GM12878 (cell line): Measurements from ENCODE around the gene KDF1. TPM values are rescaled to one million over a fixed set of nuclear protein-coding genes. Genes with fewer than 3 reads are reported as not detected.
A peak's percentile ranks its signal among the peaks of the same experiment; 100 is the strongest.

Experiments
- ATAC-seq: fragments of 200-7000 bp; cut with Tn5 transposase; 3 replicates; pipeline ENCODE4 v1.9.1; 2020; ENCODE audit warnings: mild to moderate bottlenecking, moderate library complexity
- BruUV-seq: library from RNA; stranded (reverse); fragments of 400-500 nt; replicated peaks from 2 replicates; lab custom pipeline; 2021; lab: Mats Ljungman, UMichigan
- CTCF ChIA-PET: fragments of 300-600 bp; sonication (Branson Sonifier 250); formaldehyde crosslinking; extraction: SDS; loops from one replicate; lab custom pipeline; 2021; ENCODE audit warnings: inconsistent platforms; lab: Yijun Ruan, JAX
- POLR2A ChIA-PET: fragments of 350-600 bp; formaldehyde crosslinking; extraction: SDS; loops from one replicate; lab custom pipeline; 2021; ENCODE audit warnings: inconsistent platforms; lab: Charles Lee
- RAD21 ChIA-PET: fragments of 300-600 bp; sonication (Branson Sonifier 250); formaldehyde crosslinking; loops from one replicate; lab custom pipeline; 2023; ENCODE audit warnings: antibody characterized with exemption; ENCODE audit not compliant: unreplicated experiment; lab: Charles Lee
- SMC1A ChIA-PET: fragments of 300-600 bp; sonication (Branson Sonifier 250); formaldehyde crosslinking; loops from one replicate; lab custom pipeline; 2023; ENCODE audit not compliant: unreplicated experiment, uncharacterized antibody; lab: Charles Lee
- DNase-seq: peaks from one replicate; pipeline ENCODE4 v3.0.0-alpha.2; 2011; ENCODE audit warnings: low read depth, low spot score
- FAIRE-seq: peaks from 3 replicates; lab custom pipeline; 2011; peaks lifted over from hg19 to GRCh38; lab: Jason Lieb, UNC
- H2AFZ ChIP-seq: 2 replicates; pipeline ENCODE4 v1.6.0; 2011; ENCODE audit warnings: low read depth, low read length, control low read depth; ENCODE audit not compliant: control insufficient read depth
- H3K27ac ChIP-seq: 2 replicates; pipeline ENCODE4 v1.5.1; 2011; ENCODE audit warnings: control low read depth; ENCODE audit not compliant: control insufficient read depth, insufficient read depth
- H3K27me3 ChIP-seq, 2 experiments: replicated peaks in 1 of 2; 2 replicates each; pipeline versions ENCODE4 v1.6.0 to v1.6.1; 2011; ENCODE audit warnings: low read length in 1 of 2; ENCODE audit not compliant: control insufficient read depth in 2 of 2, insufficient read depth in 2 of 2
- H3K36me3 ChIP-seq, 2 experiments: 2 replicates each; pipeline ENCODE4 v1.5.1; 2011; ENCODE audit warnings: low read length in 1 of 2; ENCODE audit not compliant: control insufficient read depth in 2 of 2, insufficient read depth in 2 of 2
- H3K4me1 ChIP-seq: 2 replicates; pipeline ENCODE4 v1.6.1; 2011; ENCODE audit warnings: mild to moderate bottlenecking, low read length, moderate library complexity, mixed read lengths; ENCODE audit not compliant: control insufficient read depth, insufficient read depth
- H3K4me2 ChIP-seq: 2 replicates; pipeline ENCODE4 v1.6.0; 2011; ENCODE audit warnings: control low read depth; ENCODE audit not compliant: control insufficient read depth, insufficient read depth
- H3K4me3 ChIP-seq: fragments of 200-600 bp; sonication (generic); 2 replicates; pipeline ENCODE4 v1.5.1; 2016
- H3K79me2 ChIP-seq: 2 replicates; pipeline ENCODE4 v1.6.0; 2011; ENCODE audit warnings: low read length; ENCODE audit not compliant: control insufficient read depth, insufficient read depth
- H3K9ac ChIP-seq: 2 replicates; pipeline ENCODE4 v1.8.0; 2011; ENCODE audit warnings: low read length, control low read depth, mixed read lengths; ENCODE audit not compliant: control insufficient read depth, insufficient read depth
- H3K9me3 ChIP-seq: replicated peaks from 3 replicates; pipeline ENCODE4 v1.5.1; 2011; ENCODE audit warnings: mild to moderate bottlenecking, low read length; ENCODE audit not compliant: control insufficient read depth, insufficient read depth
- H4K20me1 ChIP-seq: 2 replicates; pipeline ENCODE4 v1.6.0; 2011; ENCODE audit not compliant: control insufficient read depth, insufficient read depth
- BMI1 ChIP-seq: fragments of 450-650 bp; IDR thresholded peaks from 2 replicates; pipeline ENCODE4 v1.6.1; 2016; ENCODE audit warnings: mild to moderate bottlenecking, moderate library complexity, borderline replicate concordance
- CHD4 ChIP-seq: fragments of 200-600 bp; sonication (generic); IDR thresholded peaks from 2 replicates; pipeline ENCODE4 v1.6.1; 2016; ENCODE audit warnings: mild to moderate bottlenecking
- E2F8 ChIP-seq: fragments of 450-650 bp; IDR thresholded peaks from 2 replicates; pipeline ENCODE4 v1.6.1; 2018; ENCODE audit warnings: mild to moderate bottlenecking, low read depth, moderate library complexity; ENCODE audit not compliant: partially characterized antibody
- JUNB ChIP-seq: IDR thresholded peaks from 2 replicates; pipeline ENCODE4 v1.6.1; 2016; ENCODE audit warnings: antibody characterized with exemption, mild to moderate bottlenecking
- MTA2 ChIP-seq: fragments of 450-650 bp; IDR thresholded peaks from 2 replicates; pipeline ENCODE4 v1.6.1; 2016; ENCODE audit warnings: low read depth, mild to moderate bottlenecking, moderate library complexity
- MXI1 ChIP-seq: fragments of 150-350 bp; IDR thresholded peaks from 2 replicates; pipeline ENCODE4 v1.6.1; 2011; ENCODE audit warnings: low read depth, mild to moderate bottlenecking, inconsistent platforms, low read length, improper control_type of control experiment
- NR2C2 ChIP-seq: IDR thresholded peaks from 2 replicates; pipeline ENCODE4 v1.6.1; 2011; ENCODE audit warnings: borderline replicate concordance, low read depth; ENCODE audit not compliant: control insufficient read depth, insufficient read length
- POLR2A ChIP-seq: IDR thresholded peaks from 2 replicates; pipeline ENCODE4 v1.6.1; 2011; ENCODE audit warnings: low read depth, mild to moderate bottlenecking, low read length
- POLR2AphosphoS2 ChIP-seq: IDR thresholded peaks from 2 replicates; pipeline ENCODE4 v1.6.1; 2011; ENCODE audit warnings: low read depth, mild to moderate bottlenecking, low read length, improper control_type of control experiment, moderate library complexity
- SMAD5 ChIP-seq: IDR thresholded peaks from 2 replicates; pipeline ENCODE4 v1.6.1; 2016; ENCODE audit warnings: antibody characterized with exemption, low read depth
- USF2 ChIP-seq: IDR thresholded peaks from 2 replicates; pipeline ENCODE4 v1.6.1; 2011; ENCODE audit warnings: low read depth, low read length, improper control_type of control experiment, borderline replicate concordance
- WGBS: methylation state at CpG from one replicate; pipeline ENCODE4 v1.1.6; 2016; ENCODE audit warnings: low lambda C conversion rate; ENCODE audit not compliant: insufficient replicate concordance, insufficient coverage; ENCODE audit errors: missing lambda C conversion rate; 5-methylcytosine and 5-hydroxymethylcytosine counted together
- in situ Hi-C: fragments of 300-500 bp; cut with MboI; formaldehyde crosslinking; loops from 9 replicates; pipeline ENCODE4 v1.14.3; 2018; ENCODE audit warnings: mixed read lengths
- intact Hi-C: fragments of 100-400 bp; cut with micrococcal nuclease; formaldehyde crosslinking; loops from one replicate; pipeline ENCODE4 v1.14.2; 2022; ENCODE audit not compliant: unreplicated experiment
- polyA plus RNA-seq, 11 experiments: library from polyadenylated mRNA; depleted of rRNA in 4 of 11; unstranded in 6 of 11; stranded (reverse) in 5 of 11; fragments of >200 nt; fragmentation: Nextera tagmentation in 4 of 11; fragmentation: Illumina TruSeq in 1 of 11; extraction: Ambion mirVana in 4 of 11; extraction: Trizol in 1 of 11; gene quantifications; 1 replicate in 1 of 11; 2 replicates in 10 of 11; pipeline versions ENCODE4 v1.2.1 to v1.2.3, GENCODE V29; 2011 to 2016; ENCODE audit warnings: inconsistent platforms in 2 of 11, missing spikeins in 2 of 11, low read depth in 1 of 11
- total RNA-seq, 4 experiments: library from RNA; depleted of rRNA in 3 of 4; stranded (reverse); fragments of >200 nt in 3 of 4; fragmentation: Illumina TruSeq in 1 of 4; extraction: Trizol in 1 of 4; gene quantifications; 2 replicates each; pipeline versions ENCODE4 v1.2.1 to v1.2.3, GENCODE V29; 2013 to 2021
- TF ChIP-seq, protein P1 (sequence below): fragments of 450-650 bp; formaldehyde crosslinking; IDR thresholded peaks from 2 replicates; pipeline ENCODE4 v1.4.0; 2020; ENCODE audit warnings: mild to moderate bottlenecking, moderate library complexity

Gene KDF1
- total and polyA plus RNA-seq, 10 of the 15 experiments (the other 5 are each of a cell fraction or from before 2014, with no cell fraction given): 0.03 to 0.13 (median 0.04) TPM; not detected in 7

GRCh38 chr1:26921540-26922430 lies 38.5 kb downstream of the KDF1 start, which contains the start of gene NUDC:
Gene NUDC (plus strand): TSS chr1:26921743. CDS start chr1:26921849, 106 bp downstream.
- Histone ChIP-seq H3K27me3 (no peaks in the 10 kb centered on the region), H3K9me3 (no peaks in the 10 kb centered on the region), H3K4me1 (peaks cover 5% of the 10 kb centered on the region; the same call in 1 of the 2 replicates), H3K9ac (peak within 1 kb of the TSS; percentile 84), H3K79me2 (peaks cover 28% of the 10 kb centered on the region), H3K27ac (peak within 1 kb of the TSS; percentile 83), H2AFZ (peak within 1 kb of the TSS; percentile 97), H3K4me2 (peak within 1 kb of the TSS; percentile 99), H3K4me3 (peak within 1 kb of the TSS; percentile 76), H4K20me1 (no peaks in the 10 kb centered on the region; the same call in 1 of the 2 replicates), H3K36me3 (peaks cover 5 to 18% of the 10 kb centered on the region in 2 experiments)
- RAD21 ChIA-PET: interaction anchor here (1.4 kb wide), 1 partner anchor 21 kb away, joined by 3 read pairs; the partner anchor contains the start of gene GPATCH3
- intact Hi-C loops (no loop called here), in situ Hi-C loops (no loop called here)
- CTCF ChIA-PET: no interaction called here
- DNase-seq (peak; percentile 88), ATAC-seq (peak; percentile 99), FAIRE-seq (peak; percentile 98)
- 1% methylated on average over 58 of the region's 83 CpGs for WGBS
- no TSS peak for BruUV-seq
- POLR2A ChIA-PET: interaction anchor here (0.6 to 2.6 kb wide), 4 partner anchors 10 to 749 kb away, joined by 3 to 12 read pairs (median 4); partner anchors contain the start of gene GPATCH3
- SMC1A ChIA-PET: interaction anchor here (1.1 to 2.0 kb wide), 2 partner anchors 11 to 22 kb away, joined by 3 to 11 read pairs; partner anchors contain the start of gene GPATCH3
- TF ChIP-seq NR2C2 (no peak), E2F8 (no peak), JUNB (no peak), BMI1 (no peak), MXI1 (peak; percentile 42; the same call in 1 of the 2 replicates), POLR2AphosphoS2 (peak; percentile 45; the same call in 1 of the 2 replicates), USF2 (no peak), POLR2A (peak; percentile 98), SMAD5 (peak; percentile 59; the same call in 1 of the 2 replicates), CHD4 (no peak), MTA2 (no peak)
- TF ChIP-seq, protein P1, sequence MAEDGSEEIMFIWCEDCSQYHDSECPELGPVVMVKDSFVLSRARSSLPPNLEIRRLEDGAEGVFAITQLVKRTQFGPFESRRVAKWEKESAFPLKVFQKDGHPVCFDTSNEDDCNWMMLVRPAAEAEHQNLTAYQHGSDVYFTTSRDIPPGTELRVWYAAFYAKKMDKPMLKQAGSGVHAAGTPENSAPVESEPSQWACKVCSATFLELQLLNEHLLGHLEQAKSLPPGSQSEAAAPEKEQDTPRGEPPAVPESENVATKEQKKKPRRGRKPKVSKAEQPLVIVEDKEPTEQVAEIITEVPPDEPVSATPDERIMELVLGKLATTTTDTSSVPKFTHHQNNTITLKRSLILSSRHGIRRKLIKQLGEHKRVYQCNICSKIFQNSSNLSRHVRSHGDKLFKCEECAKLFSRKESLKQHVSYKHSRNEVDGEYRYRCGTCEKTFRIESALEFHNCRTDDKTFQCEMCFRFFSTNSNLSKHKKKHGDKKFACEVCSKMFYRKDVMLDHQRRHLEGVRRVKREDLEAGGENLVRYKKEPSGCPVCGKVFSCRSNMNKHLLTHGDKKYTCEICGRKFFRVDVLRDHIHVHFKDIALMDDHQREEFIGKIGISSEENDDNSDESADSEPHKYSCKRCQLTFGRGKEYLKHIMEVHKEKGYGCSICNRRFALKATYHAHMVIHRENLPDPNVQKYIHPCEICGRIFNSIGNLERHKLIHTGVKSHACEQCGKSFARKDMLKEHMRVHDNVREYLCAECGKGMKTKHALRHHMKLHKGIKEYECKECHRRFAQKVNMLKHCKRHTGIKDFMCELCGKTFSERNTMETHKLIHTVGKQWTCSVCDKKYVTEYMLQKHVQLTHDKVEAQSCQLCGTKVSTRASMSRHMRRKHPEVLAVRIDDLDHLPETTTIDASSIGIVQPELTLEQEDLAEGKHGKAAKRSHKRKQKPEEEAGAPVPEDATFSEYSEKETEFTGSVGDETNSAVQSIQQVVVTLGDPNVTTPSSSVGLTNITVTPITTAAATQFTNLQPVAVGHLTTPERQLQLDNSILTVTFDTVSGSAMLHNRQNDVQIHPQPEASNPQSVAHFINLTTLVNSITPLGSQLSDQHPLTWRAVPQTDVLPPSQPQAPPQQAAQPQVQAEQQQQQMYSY (CRISPR knock-in tag): no peak
